Panc1 (cell line): ENCODE measurements around the gene PIP4P1. TPM values are rescaled to one million over a fixed set of nuclear protein-coding genes. Genes with fewer than 3 reads are reported as not detected.

Experiments
- ATAC-seq: fragments of 200-7000 bp; cut with Tn5 transposase; 2 replicates; pipeline ENCODE4 v1.9.1; 2020; ENCODE audit warnings: mild to moderate bottlenecking, moderate library complexity
- BruUV-seq: library from RNA; stranded (reverse); fragments of 400-500 nt; replicated peaks from 2 replicates; lab custom pipeline; 2021; lab: Mats Ljungman, UMichigan
- CTCF ChIA-PET: fragments of 300-600 bp; sonication (Branson Sonifier 250); formaldehyde crosslinking; loops from one replicate; lab custom pipeline; 2022; ENCODE audit warnings: antibody characterized with exemption; lab: Charles Lee
- POLR2A ChIA-PET: fragments of 300-600 bp; sonication (Branson Sonifier 250); formaldehyde crosslinking; loops from one replicate; lab custom pipeline; 2022; ENCODE audit warnings: antibody characterized with exemption; lab: Charles Lee
- DNase-seq: peaks from one replicate; pipeline ENCODE4 v3.0.0-alpha.2; 2010; ENCODE audit warnings: low read depth, low spot score
- H3K27ac ChIP-seq: 2 replicates; pipeline ENCODE4 v1.5.1; 2011; ENCODE audit warnings: mild to moderate bottlenecking, low read length, inconsistent platforms
- H3K27me3 ChIP-seq: fragments of 200-500 bp; sonication (Bioruptor generic); 2 replicates; pipeline ENCODE4 v1.6.0; 2014; ENCODE audit warnings: low read length, inconsistent platforms; ENCODE audit not compliant: control insufficient read depth, insufficient read depth
- H3K36me3 ChIP-seq: fragments of 200-500 bp; sonication (Bioruptor generic); 2 replicates; pipeline ENCODE4 v1.5.1; 2014; ENCODE audit warnings: inconsistent platforms, mild to moderate bottlenecking, low read length, moderate library complexity; ENCODE audit not compliant: control insufficient read depth, insufficient read depth
- H3K4me1 ChIP-seq: 2 replicates; pipeline ENCODE4 v1.5.1; 2011; ENCODE audit warnings: inconsistent platforms, mild to moderate bottlenecking, low read length, moderate library complexity; ENCODE audit not compliant: control insufficient read depth, insufficient read depth
- H3K4me3 ChIP-seq, 2 experiments: 2 replicates each; pipeline ENCODE4 v1.5.1; 2011 to 2012; ENCODE audit warnings: low read depth in 2 of 2, low read length in 2 of 2, mild to moderate bottlenecking in 2 of 2, inconsistent platforms in 1 of 2, moderate library complexity in 1 of 2
- H3K9me3 ChIP-seq: fragments of 200-500 bp; sonication (Bioruptor generic); 2 replicates; pipeline ENCODE4 v1.5.1; 2014; ENCODE audit warnings: low read depth, mild to moderate bottlenecking, inconsistent platforms, low read length, moderate library complexity; ENCODE audit not compliant: control insufficient read depth, insufficient read depth
- POLR2AphosphoS5 ChIP-seq: IDR thresholded peaks from 2 replicates; pipeline ENCODE4 v1.6.1; 2012; ENCODE audit warnings: mild to moderate bottlenecking, low read depth, low read length, moderate library complexity
- SIN3A ChIP-seq: IDR thresholded peaks from 2 replicates; pipeline ENCODE4 v1.6.1; 2012; ENCODE audit warnings: low read depth, mild to moderate bottlenecking, low read length, moderate library complexity, borderline replicate concordance; ENCODE audit not compliant: insufficient read depth
- TCF7L2 ChIP-seq: IDR thresholded peaks from 2 replicates; pipeline ENCODE4 v1.6.1; 2011; ENCODE audit warnings: mild to moderate bottlenecking, low read depth, low read length, inconsistent platforms
- in situ Hi-C: cut with HindIII; loops from 2 replicates; pipeline ENCODE4 v1.10.0; 2016; ENCODE audit warnings: low sequenced_read_pairs, low pct_unique_long_range_greater_than_20kb
- intact Hi-C: fragments of 100-400 bp; cut with micrococcal nuclease; formaldehyde crosslinking; loops from one replicate; pipeline ENCODE4 v1.10.0; 2022; ENCODE audit not compliant: unreplicated experiment
- total RNA-seq: library from RNA; stranded (reverse); gene quantifications from one replicate; pipeline ENCODE4 v1.2.1, GENCODE V29; 2021; ENCODE audit not compliant: unreplicated experiment
- TF ChIP-seq, protein P1 (sequence below), 2 experiments: IDR thresholded peaks; 2 replicates each; pipeline ENCODE4 v1.6.1; 2011 to 2012; ENCODE audit warnings: low read depth in 2 of 2, control low read depth in 1 of 2, low read length in 1 of 2, mild to moderate bottlenecking in 1 of 2, moderate library complexity in 1 of 2; ENCODE audit not compliant: insufficient read depth in 1 of 2
- TF ChIP-seq, protein P2 (sequence below): fragments of 450-650 bp; IDR thresholded peaks from 2 replicates; pipeline ENCODE4 v1.5.1; 2017; ENCODE audit warnings: mild to moderate bottlenecking

Gene PIP4P1
- total RNA-seq, 1 experiment from 2014 or later, result 34.8 TPM

DNA sequence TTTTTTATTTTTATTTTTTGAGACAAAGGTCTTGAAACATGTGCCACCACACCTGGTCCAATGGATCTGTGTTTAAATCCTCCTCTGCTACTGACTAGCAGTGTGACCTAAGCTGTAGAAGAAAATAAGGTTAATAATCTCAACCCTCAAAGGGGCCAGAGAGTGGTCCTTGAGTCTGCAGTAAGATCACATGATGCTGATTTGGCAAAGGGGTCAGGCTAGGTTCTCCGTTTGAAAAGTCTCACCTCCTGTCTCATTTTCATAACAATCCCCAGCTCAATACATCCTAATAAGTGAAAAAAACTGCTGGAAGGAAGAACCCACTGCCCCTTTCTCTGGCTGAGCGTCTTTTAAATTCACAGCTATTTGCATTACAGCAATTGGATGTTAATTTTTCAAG, 40.0 kb downstream of the PIP4P1 start:
- TF ChIP-seq TCF7L2 (no peak), SIN3A (no peak), POLR2AphosphoS5 (no peak)
- TF ChIP-seq, protein P1, sequence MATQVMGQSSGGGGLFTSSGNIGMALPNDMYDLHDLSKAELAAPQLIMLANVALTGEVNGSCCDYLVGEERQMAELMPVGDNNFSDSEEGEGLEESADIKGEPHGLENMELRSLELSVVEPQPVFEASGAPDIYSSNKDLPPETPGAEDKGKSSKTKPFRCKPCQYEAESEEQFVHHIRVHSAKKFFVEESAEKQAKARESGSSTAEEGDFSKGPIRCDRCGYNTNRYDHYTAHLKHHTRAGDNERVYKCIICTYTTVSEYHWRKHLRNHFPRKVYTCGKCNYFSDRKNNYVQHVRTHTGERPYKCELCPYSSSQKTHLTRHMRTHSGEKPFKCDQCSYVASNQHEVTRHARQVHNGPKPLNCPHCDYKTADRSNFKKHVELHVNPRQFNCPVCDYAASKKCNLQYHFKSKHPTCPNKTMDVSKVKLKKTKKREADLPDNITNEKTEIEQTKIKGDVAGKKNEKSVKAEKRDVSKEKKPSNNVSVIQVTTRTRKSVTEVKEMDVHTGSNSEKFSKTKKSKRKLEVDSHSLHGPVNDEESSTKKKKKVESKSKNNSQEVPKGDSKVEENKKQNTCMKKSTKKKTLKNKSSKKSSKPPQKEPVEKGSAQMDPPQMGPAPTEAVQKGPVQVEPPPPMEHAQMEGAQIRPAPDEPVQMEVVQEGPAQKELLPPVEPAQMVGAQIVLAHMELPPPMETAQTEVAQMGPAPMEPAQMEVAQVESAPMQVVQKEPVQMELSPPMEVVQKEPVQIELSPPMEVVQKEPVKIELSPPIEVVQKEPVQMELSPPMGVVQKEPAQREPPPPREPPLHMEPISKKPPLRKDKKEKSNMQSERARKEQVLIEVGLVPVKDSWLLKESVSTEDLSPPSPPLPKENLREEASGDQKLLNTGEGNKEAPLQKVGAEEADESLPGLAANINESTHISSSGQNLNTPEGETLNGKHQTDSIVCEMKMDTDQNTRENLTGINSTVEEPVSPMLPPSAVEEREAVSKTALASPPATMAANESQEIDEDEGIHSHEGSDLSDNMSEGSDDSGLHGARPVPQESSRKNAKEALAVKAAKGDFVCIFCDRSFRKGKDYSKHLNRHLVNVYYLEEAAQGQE (IDR thresholded peaks at IDR 0.05; ENCODE audit: insufficient read depth in 1 of 2, low read depth in 2 of 2, low read length in 1 of 2), result no peak
- TF ChIP-seq, protein P2, sequence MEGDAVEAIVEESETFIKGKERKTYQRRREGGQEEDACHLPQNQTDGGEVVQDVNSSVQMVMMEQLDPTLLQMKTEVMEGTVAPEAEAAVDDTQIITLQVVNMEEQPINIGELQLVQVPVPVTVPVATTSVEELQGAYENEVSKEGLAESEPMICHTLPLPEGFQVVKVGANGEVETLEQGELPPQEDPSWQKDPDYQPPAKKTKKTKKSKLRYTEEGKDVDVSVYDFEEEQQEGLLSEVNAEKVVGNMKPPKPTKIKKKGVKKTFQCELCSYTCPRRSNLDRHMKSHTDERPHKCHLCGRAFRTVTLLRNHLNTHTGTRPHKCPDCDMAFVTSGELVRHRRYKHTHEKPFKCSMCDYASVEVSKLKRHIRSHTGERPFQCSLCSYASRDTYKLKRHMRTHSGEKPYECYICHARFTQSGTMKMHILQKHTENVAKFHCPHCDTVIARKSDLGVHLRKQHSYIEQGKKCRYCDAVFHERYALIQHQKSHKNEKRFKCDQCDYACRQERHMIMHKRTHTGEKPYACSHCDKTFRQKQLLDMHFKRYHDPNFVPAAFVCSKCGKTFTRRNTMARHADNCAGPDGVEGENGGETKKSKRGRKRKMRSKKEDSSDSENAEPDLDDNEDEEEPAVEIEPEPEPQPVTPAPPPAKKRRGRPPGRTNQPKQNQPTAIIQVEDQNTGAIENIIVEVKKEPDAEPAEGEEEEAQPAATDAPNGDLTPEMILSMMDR, result no peak
- BruUV-seq, result no TSS peak
- in situ Hi-C loops, result no loop called here
- H3K27ac ChIP-seq, result no peak overlapping the region
- ChIA-PET POLR2A (no interaction called here), CTCF (no interaction called here)
- H3K4me3 ChIP-seq, result no peak overlapping the region
- H3K27me3 ChIP-seq, result no peaks in the 10 kb centered on the region
- no peaks in the 10 kb centered on the region for H3K36me3 ChIP-seq
- ATAC-seq (no peak), DNase-seq (no peak)
- H3K9me3 ChIP-seq, result no peaks in the 10 kb centered on the region
- no peaks in the 10 kb centered on the region for H3K4me1 ChIP-seq
- intact Hi-C loops, result no loop called here

DNA sequence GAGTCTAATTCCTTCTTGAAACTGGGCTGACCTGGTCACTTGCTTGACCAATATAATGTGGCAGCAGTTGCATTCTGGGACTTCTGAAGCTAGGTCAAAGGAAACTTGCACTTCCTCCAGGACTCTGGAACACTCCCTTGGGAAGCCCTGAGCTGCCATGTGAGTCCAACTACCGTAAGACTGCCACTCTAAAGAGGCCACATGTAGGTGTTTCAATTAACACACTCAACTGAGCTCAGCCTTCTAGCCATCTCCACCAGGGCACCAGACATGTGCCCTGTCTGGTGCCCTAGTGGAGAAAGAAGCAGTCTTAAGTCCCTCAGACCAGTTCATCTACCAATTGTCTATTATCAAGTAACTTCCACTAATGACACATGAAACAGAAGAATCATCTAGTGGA, 41.8 kb downstream of the PIP4P1 start:
- Histone ChIP-seq H3K4me3 (no peak overlapping the region), H3K36me3 (no peaks in the 10 kb centered on the region), H3K9me3 (no peaks in the 10 kb centered on the region), H3K27ac (no peak overlapping the region), H3K4me1 (no peaks in the 10 kb centered on the region), H3K27me3 (no peaks in the 10 kb centered on the region)
- ChIA-PET CTCF (no interaction called here), POLR2A (no interaction called here)
- in situ Hi-C loops (no loop called here), intact Hi-C loops (no loop called here)
- TF ChIP-seq, protein P2, result no peak
- TF ChIP-seq POLR2AphosphoS5 (no peak), SIN3A (no peak), TCF7L2 (no peak)
- TF ChIP-seq, protein P1 (IDR thresholded peaks at IDR 0.05; ENCODE audit: insufficient read depth in 1 of 2, low read depth in 2 of 2, low read length in 1 of 2), result no peak
- ATAC-seq (no peak), DNase-seq (no peak)
- no TSS peak for BruUV-seq
